B cell (primary cell): ENCODE data around the gene SEMA7A. TPM values are rescaled to one million over a fixed set of nuclear protein-coding genes. Genes with fewer than 3 reads are reported as not detected.

Experiments
- ATAC-seq: fragments of 200-7000 bp; cut with Tn5 transposase; one replicate; pipeline ENCODE4 v1.10.0; 2021; ENCODE audit warnings: low read depth, mild to moderate bottlenecking, moderate number of reproducible peaks, moderate library complexity
- CTCF ChIA-PET: fragments of 350-600 bp; sonication (Branson Sonifier 250); formaldehyde crosslinking; loops from one replicate; lab custom pipeline; 2021; ENCODE audit warnings: antibody characterized with exemption, inconsistent platforms; lab: Charles Lee
- POLR2A ChIA-PET: fragments of 350-600 bp; sonication (Branson Sonifier 250); formaldehyde crosslinking; loops from one replicate; lab custom pipeline; 2021; ENCODE audit warnings: antibody characterized with exemption; lab: Charles Lee
- DNase-seq: peaks from one replicate; pipeline ENCODE4 v3.0.0; 2013
- H2AFZ ChIP-seq: 2 replicates; pipeline ENCODE4 v1.6.1; 2012; ENCODE audit warnings: mild to moderate bottlenecking, low read depth, low read length; ENCODE audit not compliant: insufficient read depth, poor library complexity, severe bottlenecking
- H3K27ac ChIP-seq, 2 donors: 1 replicate in 1 of 2; 2 replicates in 1 of 2; pipeline ENCODE4 v1.5.1; 2012 to 2013; ENCODE audit warnings: low read length in 2 of 2, mild to moderate bottlenecking in 2 of 2, moderate library complexity in 1 of 2
- H3K27me3 ChIP-seq, 4 experiments: fragments of 200-600 bp in 1 of 4; sonication (generic) in 1 of 4; replicated peaks in 1 of 4; 1 replicate in 2 of 4; 2 replicates in 2 of 4; pipeline versions ENCODE4 v1.6.1 to v1.7.0; 2013 to 2016; ENCODE audit warnings: low read length in 3 of 4, mild to moderate bottlenecking in 2 of 4, mixed read lengths in 1 of 4, moderate library complexity in 1 of 4; ENCODE audit not compliant: insufficient read depth in 4 of 4, control insufficient read depth in 3 of 4; ENCODE audit errors: control extremely low read depth in 1 of 4
- H3K36me3 ChIP-seq, 2 experiments: replicated peaks in 1 of 2; 1 replicate in 1 of 2; 2 replicates in 1 of 2; pipeline versions ENCODE4 v1.6.1 to v1.7.1; 2013; ENCODE audit warnings: low read length in 1 of 2; ENCODE audit not compliant: insufficient read depth in 2 of 2, control insufficient read depth in 1 of 2; ENCODE audit errors: control extremely low read depth in 1 of 2, extremely low read depth in 1 of 2
- H3K4me1 ChIP-seq, 2 donors: fragments of 200-600 bp in 1 of 2; sonication (generic) in 1 of 2; 1 replicate in 1 of 2; 2 replicates in 1 of 2; pipeline versions ENCODE4 v1.5.1 to v1.6.1; 2013 to 2017; ENCODE audit warnings: low read length in 2 of 2; ENCODE audit not compliant: control insufficient read depth in 2 of 2, insufficient read depth in 2 of 2
- H3K4me2 ChIP-seq: replicated peaks from 2 replicates; pipeline ENCODE3; 2012; ENCODE audit warnings: mild to moderate bottlenecking, low read depth, low read length; ENCODE audit not compliant: poor library complexity, severe bottlenecking
- H3K4me3 ChIP-seq, 5 experiments: fragments of 200-600 bp in 1 of 5; sonication (generic) in 1 of 5; 1 replicate in 3 of 5; 2 replicates in 2 of 5; pipeline versions ENCODE4 v1.5.1 to v1.7.0; 2011 to 2016; ENCODE audit warnings: low read length in 4 of 5, mild to moderate bottlenecking in 4 of 5, low read depth in 2 of 5, control low read depth in 1 of 5, moderate library complexity in 1 of 5; ENCODE audit not compliant: insufficient read depth in 1 of 5; ENCODE audit errors: control extremely low read depth in 1 of 5, extremely low read depth in 1 of 5
- H3K79me2 ChIP-seq: fragments of 200-600 bp; sonication (generic); one replicate; pipeline ENCODE4 v1.6.0; 2016; ENCODE audit warnings: low read length; ENCODE audit not compliant: control insufficient read depth, insufficient read depth
- H3K9ac ChIP-seq: fragments of 200-600 bp; sonication (generic); 2 replicates; pipeline ENCODE4 v1.6.1; 2017; ENCODE audit warnings: mild to moderate bottlenecking, low read length, moderate library complexity
- H3K9me3 ChIP-seq, 3 donors: one replicate each; pipeline versions ENCODE4 v1.6.1 to v1.7.1; 2013; ENCODE audit warnings: low read length in 2 of 3; ENCODE audit not compliant: control insufficient read depth in 2 of 3, insufficient read depth in 1 of 3; ENCODE audit errors: control extremely low read depth in 1 of 3
- H4K20me1 ChIP-seq: 2 replicates; pipeline ENCODE4 v1.6.0; 2012; ENCODE audit warnings: mild to moderate bottlenecking, low read length; ENCODE audit not compliant: insufficient read depth, control insufficient read depth, poor library complexity, severe bottlenecking
- H3K27ac Mint-ChIP-seq: one replicate; pipeline ENCODE4 v1.8.0; 2021; ENCODE audit warnings: mixed read lengths
- H3K27me3 Mint-ChIP-seq: one replicate; pipeline ENCODE4 v1.8.0; 2021; ENCODE audit warnings: mixed read lengths
- H3K4me1 Mint-ChIP-seq: one replicate; pipeline ENCODE4 v1.8.0; 2021; ENCODE audit warnings: mixed read lengths
- H3K4me3 Mint-ChIP-seq: one replicate; pipeline ENCODE4 v1.8.0; 2021; ENCODE audit warnings: mixed read lengths
- H3K9me3 Mint-ChIP-seq: one replicate; pipeline ENCODE4 v1.8.0; 2022; ENCODE audit warnings: mixed read lengths; ENCODE audit not compliant: insufficient read depth
- EZH2 ChIP-seq: IDR thresholded peaks from 2 replicates; pipeline ENCODE4 v1.6.1; 2012; ENCODE audit warnings: borderline replicate concordance, low read depth, mild to moderate bottlenecking, moderate library complexity, low read length; ENCODE audit not compliant: insufficient read depth, poor library complexity, severe bottlenecking
- WGBS: methylation state at CpG from one replicate; pipeline ENCODE4 v1.1.5; 2013; ENCODE audit warnings: missing lambda C conversion rate; ENCODE audit not compliant: insufficient coverage; 5-methylcytosine and 5-hydroxymethylcytosine counted together
- intact Hi-C: fragments of 100-400 bp; cut with micrococcal nuclease; formaldehyde crosslinking; loops from one replicate; pipeline ENCODE4 v1.10.0; 2022
- polyA plus RNA-seq: library from polyadenylated mRNA; depleted of rRNA; stranded (reverse); fragments of >200 nt; gene quantifications from 2 replicates; pipeline ENCODE4 v1.2.3, GENCODE V29; 2012
- total RNA-seq, 2 donors: library from RNA; stranded (reverse); fragments of 120-200 nt in 1 of 2; gene quantifications; 1 replicate in 1 of 2; 2 replicates in 1 of 2; pipeline versions ENCODE4 v1.2.3 to v1.2.4, GENCODE V29; 2013 to 2022
- TF ChIP-seq, protein P1 (sequence below): fragments of 200-600 bp; IDR thresholded peaks from one replicate; pipeline ENCODE4 v1.8.0; 2022; ENCODE audit warnings: antibody characterized with exemption, mild to moderate bottlenecking

The SEMA7A gene
- total and polyA plus RNA-seq, 2 donors (not counting 1 experiment from before 2014, with no cell fraction given), result 42.0 to 44.2 TPM

DNA sequence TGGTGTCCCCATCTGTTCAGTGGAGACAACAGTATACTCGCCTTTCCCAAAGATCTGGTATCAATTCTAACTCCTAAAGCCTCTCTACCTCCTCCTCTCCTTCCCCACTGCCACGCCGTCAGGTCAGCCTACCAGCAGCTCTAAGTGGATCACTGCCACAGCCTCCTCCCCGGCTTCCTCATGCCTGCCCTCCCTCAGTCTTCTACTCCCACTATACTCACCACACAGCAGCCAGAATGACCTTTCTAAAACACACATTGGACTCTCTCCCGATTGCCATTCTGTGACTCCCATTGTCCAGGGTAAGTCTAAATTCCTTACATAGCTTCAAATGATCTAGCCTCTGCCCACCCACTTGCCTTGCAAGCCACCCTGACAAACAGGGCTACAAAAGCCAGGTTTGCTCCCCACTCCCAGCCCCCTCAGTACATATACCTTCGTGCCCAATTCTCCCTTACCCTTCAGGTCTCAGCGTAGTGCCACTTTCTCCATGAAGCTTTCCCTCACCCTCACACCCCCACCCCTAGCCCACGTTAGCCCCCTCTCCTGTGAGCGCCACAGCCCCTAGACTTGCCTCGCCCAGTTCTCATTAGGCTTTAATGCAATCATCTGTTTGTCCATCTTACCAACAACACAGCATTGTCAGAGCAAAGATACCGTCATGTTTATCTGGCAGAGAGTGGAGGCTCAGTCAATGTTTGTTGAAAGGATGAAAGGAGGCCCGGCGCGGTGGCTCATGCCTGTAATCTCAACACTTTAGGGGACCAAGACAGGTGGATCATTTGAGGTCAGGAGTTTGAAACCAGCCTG, 9.5 kb upstream of the SEMA7A start:
- ChIA-PET CTCF (interaction anchor here (1.2 to 26.1 kb wide), 6 partner anchors 10 to 64 kb away, joined by 3 to 855 read pairs (median 17); partner anchors contain the start of gene UBL7), POLR2A (no interaction called here)
- Histone ChIP-seq H3K4me2 (no peak overlapping the region), H3K36me3 (peaks cover 0 to 37% of the 10 kb centered on the region in 2 experiments), H2AFZ (no peak overlapping the region), H3K27me3 (no peaks in the 10 kb centered on the region), H3K9me3 (no peaks in the 10 kb centered on the region), H3K9ac (no peak overlapping the region), H3K4me1 (peaks cover 4% of the 10 kb centered on the region in 2 donors), H3K4me3 (no peak overlapping the region), H3K27ac (no peak overlapping the region), H3K79me2 (no peaks in the 10 kb centered on the region), H4K20me1 (no peaks in the 10 kb centered on the region)
- H3K4me1 Mint-ChIP-seq, result peaks cover 6% of the 10 kb centered on the region
- H3K27me3 Mint-ChIP-seq, result no peaks in the 10 kb centered on the region
- H3K9me3 Mint-ChIP-seq, result no peaks in the 10 kb centered on the region
- 97% methylated on average over 9 of the region's 14 CpGs for WGBS
- no peak overlapping the region for H3K4me3 Mint-ChIP-seq
- ATAC-seq, result no peak
- intact Hi-C loops, result no loop called here
- DNase-seq, result no peak
- TF ChIP-seq EZH2, result no peak
- TF ChIP-seq, protein P1, sequence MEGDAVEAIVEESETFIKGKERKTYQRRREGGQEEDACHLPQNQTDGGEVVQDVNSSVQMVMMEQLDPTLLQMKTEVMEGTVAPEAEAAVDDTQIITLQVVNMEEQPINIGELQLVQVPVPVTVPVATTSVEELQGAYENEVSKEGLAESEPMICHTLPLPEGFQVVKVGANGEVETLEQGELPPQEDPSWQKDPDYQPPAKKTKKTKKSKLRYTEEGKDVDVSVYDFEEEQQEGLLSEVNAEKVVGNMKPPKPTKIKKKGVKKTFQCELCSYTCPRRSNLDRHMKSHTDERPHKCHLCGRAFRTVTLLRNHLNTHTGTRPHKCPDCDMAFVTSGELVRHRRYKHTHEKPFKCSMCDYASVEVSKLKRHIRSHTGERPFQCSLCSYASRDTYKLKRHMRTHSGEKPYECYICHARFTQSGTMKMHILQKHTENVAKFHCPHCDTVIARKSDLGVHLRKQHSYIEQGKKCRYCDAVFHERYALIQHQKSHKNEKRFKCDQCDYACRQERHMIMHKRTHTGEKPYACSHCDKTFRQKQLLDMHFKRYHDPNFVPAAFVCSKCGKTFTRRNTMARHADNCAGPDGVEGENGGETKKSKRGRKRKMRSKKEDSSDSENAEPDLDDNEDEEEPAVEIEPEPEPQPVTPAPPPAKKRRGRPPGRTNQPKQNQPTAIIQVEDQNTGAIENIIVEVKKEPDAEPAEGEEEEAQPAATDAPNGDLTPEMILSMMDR, result no peak
- H3K27ac Mint-ChIP-seq, result no peak overlapping the region

DNA sequence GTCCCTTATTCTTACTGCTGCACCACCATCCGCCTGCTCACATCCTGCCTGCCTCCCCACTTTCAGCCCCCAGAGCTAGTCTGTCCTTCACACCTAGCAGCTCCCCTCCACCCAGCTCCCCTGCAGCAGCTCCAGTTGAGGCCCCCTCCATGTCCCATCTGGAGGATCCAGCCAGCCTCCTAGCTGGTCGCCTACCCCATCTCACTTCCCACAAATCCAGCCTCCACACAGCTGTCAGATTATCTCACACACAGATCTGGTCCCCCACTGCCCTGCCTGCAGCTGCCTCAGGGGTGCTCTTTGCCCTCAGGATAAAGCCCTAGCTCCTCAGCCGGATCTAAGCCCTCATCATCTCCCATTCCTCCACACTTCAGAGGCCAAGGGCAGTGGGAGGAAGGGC, 8.8 kb upstream of the SEMA7A start:
- Histone ChIP-seq H3K9ac (no peak overlapping the region), H2AFZ (no peak overlapping the region), H3K4me2 (no peak overlapping the region), H3K79me2 (no peaks in the 10 kb centered on the region), H3K9me3 (no peaks in the 10 kb centered on the region), H3K36me3 (peaks cover 0 to 30% of the 10 kb centered on the region in 2 experiments), H3K27ac (no peak overlapping the region), H3K4me1 (peaks cover 4% of the 10 kb centered on the region in 2 donors), H4K20me1 (no peaks in the 10 kb centered on the region), H3K27me3 (no peaks in the 10 kb centered on the region), H3K4me3 (no peak overlapping the region)
- CTCF ChIA-PET, result interaction anchor here (1.2 to 26.1 kb wide), 7 partner anchors 11 to 326 kb away, joined by 3 to 855 read pairs (median 6); partner anchors contain the start of gene UBL7
- TF ChIP-seq, protein P1, result no peak
- no peak for TF ChIP-seq EZH2
- Mint-ChIP-seq H3K27ac (no peak overlapping the region), H3K9me3 (no peaks in the 10 kb centered on the region), H3K4me1 (peaks cover 8% of the 10 kb centered on the region), H3K4me3 (no peak overlapping the region), H3K27me3 (no peaks in the 10 kb centered on the region)
- WGBS, result 87% methylated on average over 3 of the region's 3 CpGs
- POLR2A ChIA-PET, result no interaction called here
- DNase-seq, result no peak
- ATAC-seq, result no peak
- intact Hi-C loops, result no loop called here
